Esophagus squamous epithelium (tissue), 4 donors: Measurements from ENCODE around the gene TMED1.

Experiments
- CTCF ChIP-seq, 6 experiments: fragments of 450-650 bp in 4 of 6; fragments of 200-600 bp in 2 of 6; sonication (generic) in 2 of 6; IDR thresholded peaks; one replicate each; pipeline ENCODE4 v1.5.1; 2016 to 2019; ENCODE audit warnings: antibody characterized with exemption in 6 of 6, mild to moderate bottlenecking in 4 of 6, moderate library complexity in 4 of 6
- POLR2A ChIP-seq, 4 donors: fragments of 450-650 bp; IDR thresholded peaks; one replicate each; pipeline ENCODE4 v1.6.1; 2017; ENCODE audit warnings: antibody characterized with exemption in 4 of 4, mild to moderate bottlenecking in 4 of 4, moderate library complexity in 3 of 4

GRCh38 chr19:10855879-10856522 is 20.0 kb upstream of the TMED1 start:
- TF ChIP-seq CTCF (IDR thresholded peaks at IDR 0.05): peak in 5 of 6 experiments; percentile 22 to 57 (median 41)
- no peak for TF ChIP-seq POLR2A (IDR thresholded peaks at IDR 0.05)
